Measurements from ENCODE around the gene MCC.
A peak's percentile ranks its signal among the peaks of the same experiment; 100 is the strongest.

MCC gene

GRCh38 chr5:113218906-113219517 lies 269.2 kb downstream of the MCC start:
- Mint-ChIP-seq H3K36me3 (no peaks in the 10 kb centered on the region), H3K4me3 (no peak overlapping the region), H3K9me3 (no peaks in the 10 kb centered on the region), H3K27me3 (peaks cover 0 to 11% of the 10 kb centered on the region in 2 donors), H3K4me1 (no peaks in the 10 kb centered on the region), H3K27ac (no peak overlapping the region)
- DNase-seq (no peak), ATAC-seq (replicated peaks) (no peak)

- peaks cover 0 to 5% of the 10 kb centered on the region in 2 donors for H3K27me3 Mint-ChIP-seq
- no peak for DNase-seq
- H3K27ac Mint-ChIP-seq = no peak overlapping the region
- no peak overlapping the region for H3K4me3 Mint-ChIP-seq
- no peaks in the 10 kb centered on the region for H3K36me3 Mint-ChIP-seq
- no peaks in the 10 kb centered on the region for H3K9me3 Mint-ChIP-seq
- ATAC-seq (replicated peaks) = no peak
- H3K4me1 Mint-ChIP-seq = no peaks in the 10 kb centered on the region
Measured at GRCh38 chr5:113218200-113218599, 270.1 kb downstream of the MCC start.

- DNase-seq = no peak
- no peaks in the 10 kb centered on the region for H3K4me1 Mint-ChIP-seq
- ATAC-seq (replicated peaks) = no peak
- no peak overlapping the region for H3K27ac Mint-ChIP-seq
- no peaks in the 10 kb centered on the region for H3K9me3 Mint-ChIP-seq
- no peak overlapping the region for H3K4me3 Mint-ChIP-seq
- peaks cover 0 to 2% of the 10 kb centered on the region in 2 donors for H3K27me3 Mint-ChIP-seq
- H3K36me3 Mint-ChIP-seq = no peaks in the 10 kb centered on the region
Measured at GRCh38 chr5:113217619-113218184, 270.6 kb downstream of the MCC start.

DNA sequence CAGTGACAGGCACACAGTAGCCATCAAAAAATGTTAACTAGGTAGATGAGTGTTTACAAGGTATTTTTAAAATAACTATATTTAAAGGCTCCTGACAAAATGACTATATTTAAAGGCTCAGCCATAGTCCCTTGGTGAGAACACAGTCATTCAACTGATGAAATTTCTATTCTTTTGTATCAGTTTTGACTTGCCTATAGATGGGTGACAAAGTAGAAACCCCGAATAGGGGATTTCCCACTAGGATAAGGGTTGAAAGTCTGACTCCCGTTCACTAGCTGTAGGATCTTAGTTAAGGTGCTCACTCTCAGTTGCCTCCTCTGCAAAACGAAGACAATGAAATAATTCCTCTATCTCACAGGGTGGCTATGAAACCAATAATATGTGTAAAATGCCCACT lies 271.7 kb downstream of the MCC start:
- no peak for DNase-seq
- Mint-ChIP-seq H3K36me3 (no peaks in the 10 kb centered on the region), H3K27me3 (no peaks in the 10 kb centered on the region), H3K9me3 (no peaks in the 10 kb centered on the region), H3K4me3 (no peak overlapping the region), H3K27ac (no peak overlapping the region), H3K4me1 (no peaks in the 10 kb centered on the region)
- no peak for ATAC-seq (replicated peaks)

- ATAC-seq (replicated peaks) (peak in 1 of 2 donors; percentile 20), DNase-seq (no peak)
- no peaks in the 10 kb centered on the region for H3K9me3 Mint-ChIP-seq
- H3K36me3 Mint-ChIP-seq = no peaks in the 10 kb centered on the region
- H3K27ac Mint-ChIP-seq = no peak overlapping the region
- H3K4me1 Mint-ChIP-seq = no peaks in the 10 kb centered on the region
- H3K4me3 Mint-ChIP-seq = no peak overlapping the region
- H3K27me3 Mint-ChIP-seq = no peaks in the 10 kb centered on the region
Measured at GRCh38 chr5:113215401-113216060, 272.7 kb downstream of the MCC start.

DNA sequence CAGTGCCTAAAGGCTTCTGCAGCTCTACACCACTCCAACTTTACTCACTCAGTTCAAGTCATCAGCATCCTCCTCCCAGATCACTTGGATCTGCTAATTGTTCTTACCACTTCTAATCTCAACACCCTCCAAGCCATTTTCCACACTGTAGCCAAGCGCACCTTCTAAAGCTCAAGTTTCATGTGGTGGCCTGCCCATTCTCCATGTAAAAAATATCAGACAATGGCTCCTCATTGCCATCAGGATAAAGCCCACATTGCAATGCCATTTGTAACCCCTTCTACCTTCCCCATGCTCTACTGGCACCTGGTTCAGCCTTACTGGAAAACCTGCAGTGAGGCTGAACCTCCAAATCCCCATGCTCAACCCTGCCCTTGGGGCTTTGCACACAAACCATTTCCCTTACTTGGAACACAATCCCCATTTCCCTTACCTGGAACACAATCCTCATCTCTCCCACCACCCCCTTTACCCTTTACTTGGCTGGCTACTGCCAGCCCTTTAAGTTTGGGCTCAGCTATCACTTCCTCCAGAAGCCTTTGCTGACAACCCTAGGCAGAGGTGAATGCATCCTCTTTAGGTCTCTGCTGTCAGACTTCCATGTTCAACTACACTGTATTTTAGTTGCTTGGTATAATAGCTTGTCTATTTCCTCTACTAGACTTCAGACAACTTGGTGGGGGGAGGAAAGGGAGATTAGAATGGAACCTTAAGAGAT lies 273.5 kb downstream of the MCC start:
- Mint-ChIP-seq H3K9me3 (no peaks in the 10 kb centered on the region), H3K27ac (no peak overlapping the region), H3K4me3 (no peak overlapping the region), H3K36me3 (no peaks in the 10 kb centered on the region), H3K4me1 (no peaks in the 10 kb centered on the region), H3K27me3 (peaks cover 4 to 6% of the 10 kb centered on the region in 2 donors)
- no peak for DNase-seq
- ATAC-seq (replicated peaks) = peak in 1 of 2 donors; percentile 23

DNA sequence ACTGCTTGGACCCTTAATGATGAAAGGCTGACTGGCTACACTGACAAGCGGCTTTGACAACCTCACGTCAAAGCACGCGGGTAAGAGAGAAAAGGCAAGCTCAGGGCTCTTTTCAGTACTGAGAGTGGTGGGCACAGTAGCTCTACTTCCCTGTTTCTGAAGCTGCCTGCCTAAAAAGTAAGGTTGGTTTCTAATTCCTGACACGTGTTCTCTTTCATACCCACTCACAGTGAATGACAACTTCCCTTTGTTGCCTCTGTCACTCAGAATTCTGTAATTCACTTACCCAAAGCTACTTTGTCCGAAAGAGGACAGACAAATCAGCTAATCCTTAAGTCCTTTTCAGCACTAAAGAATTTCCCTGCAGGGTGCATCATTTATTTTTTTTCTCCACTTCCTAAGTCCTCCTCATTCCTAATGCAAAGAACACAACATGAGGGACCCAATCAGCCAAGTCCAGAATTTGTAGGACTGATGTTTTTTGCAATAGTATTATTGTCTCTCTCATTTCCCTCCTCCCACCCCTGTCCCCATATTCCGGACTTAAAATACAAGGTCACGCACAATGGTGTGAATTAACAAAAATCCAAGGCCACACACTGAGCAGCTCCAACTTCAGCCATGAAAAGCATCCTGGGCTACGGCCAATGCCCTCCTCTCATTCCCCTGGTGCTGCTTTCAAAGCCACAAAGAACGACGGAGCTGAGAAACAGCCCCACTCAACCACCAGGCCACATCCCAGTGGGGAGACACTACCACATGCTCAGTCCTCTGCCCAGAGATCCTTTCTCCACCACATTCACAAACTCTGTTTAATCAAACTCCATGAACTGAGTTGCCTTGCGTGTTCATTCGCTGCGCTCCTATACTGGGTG lies 274.5 kb downstream of the MCC start:
- Mint-ChIP-seq H3K36me3 (no peaks in the 10 kb centered on the region), H3K4me1 (no peaks in the 10 kb centered on the region), H3K4me3 (no peak overlapping the region), H3K27me3 (peaks cover 4 to 11% of the 10 kb centered on the region in 2 donors), H3K9me3 (no peaks in the 10 kb centered on the region), H3K27ac (no peak overlapping the region)
- DNase-seq = peak; percentile 1
- peak; percentile 81 for ATAC-seq (replicated peaks)

GRCh38 chr5:113212244-113212920 lies 275.9 kb downstream of the MCC start:
- Mint-ChIP-seq H3K27ac (no peak overlapping the region), H3K36me3 (no peaks in the 10 kb centered on the region), H3K4me1 (no peaks in the 10 kb centered on the region), H3K27me3 (peaks cover 4 to 11% of the 10 kb centered on the region in 2 donors), H3K4me3 (no peak overlapping the region), H3K9me3 (no peaks in the 10 kb centered on the region)
- DNase-seq (no peak), ATAC-seq (replicated peaks) (no peak)

GRCh38 chr5:113209498-113209897 lies 278.8 kb downstream of the MCC start:
- Mint-ChIP-seq H3K27ac (no peak overlapping the region), H3K9me3 (no peaks in the 10 kb centered on the region), H3K36me3 (no peaks in the 10 kb centered on the region), H3K4me3 (no peak overlapping the region), H3K4me1 (no peaks in the 10 kb centered on the region), H3K27me3 (peaks cover 10 to 11% of the 10 kb centered on the region in 2 donors)
- DNase-seq (no peak), ATAC-seq (replicated peaks) (no peak)

DNA sequence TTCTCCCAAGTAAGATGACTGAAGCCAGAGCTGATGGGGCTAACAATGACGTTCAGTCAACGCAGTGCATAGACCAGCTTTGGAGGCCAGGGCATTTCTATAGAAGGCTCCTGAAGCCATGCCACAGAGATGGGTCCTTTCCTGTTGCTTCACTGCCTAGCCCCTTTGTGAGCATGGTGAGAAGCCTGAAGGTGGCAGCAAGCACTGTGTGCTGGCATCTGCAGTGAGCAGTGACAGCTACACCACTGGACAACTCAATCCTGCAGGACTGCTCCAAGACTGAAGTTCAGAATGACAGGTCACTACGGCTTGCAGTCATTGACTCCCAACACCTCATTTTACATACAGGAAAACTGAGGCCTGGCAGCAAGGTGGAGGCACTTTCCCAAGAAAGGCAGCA lies 282.4 kb downstream of the MCC start:
- DNase-seq (no peak), ATAC-seq (replicated peaks) (peak in 1 of 2 donors; percentile 21)

GRCh38 chr5:113205323-113205722 lies 282.9 kb downstream of the MCC start:
- Mint-ChIP-seq H3K27ac (no peak overlapping the region), H3K27me3 (peaks cover 8 to 9% of the 10 kb centered on the region in 2 donors), H3K36me3 (no peaks in the 10 kb centered on the region), H3K4me3 (no peak overlapping the region), H3K4me1 (no peaks in the 10 kb centered on the region), H3K9me3 (no peaks in the 10 kb centered on the region)
- ATAC-seq (replicated peaks) (no peak), DNase-seq (no peak)

More for the DNA sequence above, 282.4 kb downstream of the MCC start:
- Mint-ChIP-seq H3K4me1 (no peaks in the 10 kb centered on the region), H3K27me3 (peaks cover 10 to 11% of the 10 kb centered on the region in 2 donors), H3K9me3 (no peaks in the 10 kb centered on the region), H3K27ac (no peak overlapping the region), H3K36me3 (no peaks in the 10 kb centered on the region), H3K4me3 (no peak overlapping the region)

DNA sequence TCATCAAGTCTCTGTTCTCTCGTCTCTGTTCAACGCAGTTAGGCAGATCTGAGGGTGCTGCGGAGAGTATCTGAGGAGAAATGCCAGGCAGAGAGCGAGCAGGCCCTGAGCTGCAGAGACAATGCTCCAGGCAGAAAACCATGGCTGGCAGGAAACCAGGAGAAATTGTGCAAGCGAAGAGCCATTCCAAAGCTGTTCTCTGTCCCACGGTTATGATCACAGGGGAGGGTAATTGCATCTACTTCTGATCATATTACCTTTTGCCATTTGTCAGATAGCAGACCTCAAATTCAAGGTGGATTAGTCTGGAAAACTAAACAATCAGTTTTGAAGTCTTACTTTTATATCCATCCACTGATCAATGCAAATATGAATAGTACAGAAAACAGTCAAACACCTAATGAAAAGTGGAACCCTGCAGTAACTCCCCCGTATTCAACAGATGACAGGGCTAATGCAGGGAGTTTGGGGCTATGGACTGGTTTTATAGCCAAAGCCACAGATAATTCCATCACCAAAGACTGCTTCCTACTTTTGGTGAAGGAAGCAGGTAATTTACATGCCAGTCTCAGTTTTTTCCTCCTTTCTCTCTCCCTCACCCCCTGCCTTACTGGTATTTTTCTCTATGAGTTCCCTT lies 283.6 kb downstream of the MCC start:
- Mint-ChIP-seq H3K4me3 (no peak overlapping the region), H3K27ac (no peak overlapping the region), H3K4me1 (no peaks in the 10 kb centered on the region), H3K36me3 (no peaks in the 10 kb centered on the region), H3K9me3 (no peaks in the 10 kb centered on the region), H3K27me3 (peaks cover 3 to 6% of the 10 kb centered on the region in 2 donors)
- DNase-seq (no peak), ATAC-seq (replicated peaks) (no peak)

DNA sequence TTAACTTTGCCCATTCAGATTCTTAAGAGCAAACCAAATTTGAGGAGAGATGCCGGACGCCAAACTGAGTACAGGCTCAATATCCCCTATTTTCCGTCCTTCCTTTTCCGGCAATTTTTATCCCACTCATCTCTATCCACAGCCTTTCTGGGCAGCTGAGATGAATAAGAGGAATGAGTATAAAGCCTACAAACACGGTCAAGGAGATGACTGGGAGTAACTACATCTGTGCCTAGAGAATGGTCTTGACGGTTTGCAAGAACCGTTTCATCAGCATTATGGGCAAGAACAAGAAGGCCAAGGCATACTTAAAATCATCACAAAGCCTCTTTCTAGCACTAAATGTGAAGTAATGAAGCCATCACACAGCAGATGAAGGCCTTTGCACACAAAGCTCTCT lies 284.3 kb downstream of the MCC start:
- Mint-ChIP-seq H3K9me3 (no peaks in the 10 kb centered on the region), H3K4me1 (no peaks in the 10 kb centered on the region), H3K4me3 (no peak overlapping the region), H3K27me3 (peaks cover 0 to 6% of the 10 kb centered on the region in 2 donors), H3K27ac (no peak overlapping the region), H3K36me3 (no peaks in the 10 kb centered on the region)
- ATAC-seq (replicated peaks) (no peak), DNase-seq (no peak)

Measured in stimulated activated naive B cell treated with anti-CD40 and anti-IgM and Interleukin-4, amounts not matched to agents 10 μg/mL and 1 μg/mL and 100 μg/mL, for 72 hours (primary cell).